IPS-18a (cell line): ENCODE measurements around the gene CHERP.
"Not testable (repeated sequence)": the region's sequence is repeated elsewhere in the genome, so short reads cannot be mapped to it uniquely, and the experiment has no call there.

ENCODE experiments used
- H3K27ac ChIP-seq: one replicate; pipeline ENCODE4 v1.5.1; 2013; ENCODE audit warnings: low read length
- H3K27me3 ChIP-seq: one replicate; pipeline ENCODE4 v1.6.1; 2013; ENCODE audit warnings: mild to moderate bottlenecking, low read length; ENCODE audit not compliant: control insufficient read depth, insufficient read depth
- H3K36me3 ChIP-seq: one replicate; pipeline ENCODE4 v1.6.1; 2013; ENCODE audit warnings: low read depth, low read length; ENCODE audit not compliant: control insufficient read depth
- H3K4me1 ChIP-seq: one replicate; pipeline ENCODE4 v1.6.1; 2013; ENCODE audit warnings: low read depth, low read length; ENCODE audit not compliant: control insufficient read depth
- H3K4me3 ChIP-seq: one replicate; pipeline ENCODE4 v1.5.1; 2013; ENCODE audit warnings: low read length
- H3K9ac ChIP-seq: one replicate; pipeline ENCODE4 v1.6.1; 2013; ENCODE audit warnings: mild to moderate bottlenecking, low read length, moderate library complexity
- H3K9me3 ChIP-seq: one replicate; pipeline ENCODE4 v1.6.1; 2013; ENCODE audit warnings: low read depth, low read length; ENCODE audit not compliant: control insufficient read depth

CHERP gene

DNA sequence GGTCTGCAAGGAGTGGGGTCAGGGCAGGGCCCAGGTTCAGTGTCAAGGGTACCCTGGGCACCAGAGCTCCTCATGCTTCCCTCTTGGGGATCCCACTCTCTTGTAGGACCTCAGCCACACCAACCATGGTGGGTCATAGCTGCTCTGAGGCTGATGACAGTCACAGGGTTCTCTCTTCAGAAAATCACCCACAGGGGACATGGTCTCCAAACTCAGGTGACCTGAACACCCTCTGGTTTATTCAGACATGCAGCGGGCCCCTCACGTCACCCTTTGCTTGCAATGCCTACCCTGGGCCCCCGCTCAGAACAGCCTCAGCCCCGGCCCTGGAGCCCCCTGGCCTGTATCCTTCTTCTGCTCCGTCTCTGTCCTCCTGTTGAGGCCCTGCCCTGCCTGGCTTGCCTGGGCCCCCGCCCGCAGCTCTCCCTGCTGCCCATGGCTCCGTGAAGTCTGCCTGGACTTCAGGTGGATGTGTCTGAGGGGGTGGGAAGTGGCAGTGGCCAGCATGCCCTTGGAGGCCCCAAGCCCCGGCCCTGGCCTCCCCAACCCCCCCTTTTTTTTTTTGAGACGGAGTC lies 20.4 kb downstream of the CHERP start:
- no peak overlapping the region for H3K4me3 ChIP-seq
- H3K27me3 ChIP-seq: no peaks in the 10 kb centered on the region
- no peaks in the 10 kb centered on the region for H3K4me1 ChIP-seq
- peaks cover 83% of the 10 kb centered on the region for H3K36me3 ChIP-seq
- no peak overlapping the region for H3K27ac ChIP-seq
- H3K9me3 ChIP-seq: no peaks in the 10 kb centered on the region
- no peak overlapping the region for H3K9ac ChIP-seq

DNA sequence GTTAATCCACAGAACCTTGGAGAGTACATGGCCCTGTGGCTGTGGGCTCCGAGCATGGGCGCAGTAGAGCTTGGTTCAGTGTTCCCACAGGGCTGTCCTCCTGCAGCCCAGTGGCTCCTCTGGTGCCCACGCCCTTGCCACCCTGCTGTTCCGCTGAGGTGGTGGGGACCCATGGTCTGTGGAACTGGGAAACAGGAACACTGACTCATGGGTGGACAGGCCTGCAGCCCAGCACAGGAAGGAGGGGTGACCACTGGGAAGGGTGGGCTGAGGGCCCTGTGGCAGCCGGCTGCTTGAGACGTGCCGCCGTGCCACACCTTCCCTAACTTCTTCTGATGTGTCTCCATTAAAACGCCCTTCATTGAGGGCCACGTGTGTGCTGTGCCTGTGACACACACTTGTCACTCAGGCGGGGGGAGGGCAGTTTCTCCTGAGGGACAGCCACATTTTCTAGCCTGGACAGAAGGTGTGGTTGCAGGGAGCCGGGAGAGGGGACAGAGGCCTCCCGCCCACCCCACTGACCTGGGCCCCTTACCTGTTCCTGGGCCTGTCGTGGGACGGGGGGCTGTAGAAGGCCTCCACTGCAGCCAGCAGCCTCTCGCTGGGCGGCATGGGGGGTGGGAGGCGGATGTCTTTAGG lies 21.1 kb downstream of the CHERP start:
- no peak overlapping the region for H3K27ac ChIP-seq
- no peaks in the 10 kb centered on the region for H3K27me3 ChIP-seq
- H3K4me1 ChIP-seq: no peaks in the 10 kb centered on the region
- no peak overlapping the region for H3K4me3 ChIP-seq
- no peaks in the 10 kb centered on the region for H3K9me3 ChIP-seq
- H3K9ac ChIP-seq: no peak overlapping the region
- peaks cover 80% of the 10 kb centered on the region for H3K36me3 ChIP-seq

DNA sequence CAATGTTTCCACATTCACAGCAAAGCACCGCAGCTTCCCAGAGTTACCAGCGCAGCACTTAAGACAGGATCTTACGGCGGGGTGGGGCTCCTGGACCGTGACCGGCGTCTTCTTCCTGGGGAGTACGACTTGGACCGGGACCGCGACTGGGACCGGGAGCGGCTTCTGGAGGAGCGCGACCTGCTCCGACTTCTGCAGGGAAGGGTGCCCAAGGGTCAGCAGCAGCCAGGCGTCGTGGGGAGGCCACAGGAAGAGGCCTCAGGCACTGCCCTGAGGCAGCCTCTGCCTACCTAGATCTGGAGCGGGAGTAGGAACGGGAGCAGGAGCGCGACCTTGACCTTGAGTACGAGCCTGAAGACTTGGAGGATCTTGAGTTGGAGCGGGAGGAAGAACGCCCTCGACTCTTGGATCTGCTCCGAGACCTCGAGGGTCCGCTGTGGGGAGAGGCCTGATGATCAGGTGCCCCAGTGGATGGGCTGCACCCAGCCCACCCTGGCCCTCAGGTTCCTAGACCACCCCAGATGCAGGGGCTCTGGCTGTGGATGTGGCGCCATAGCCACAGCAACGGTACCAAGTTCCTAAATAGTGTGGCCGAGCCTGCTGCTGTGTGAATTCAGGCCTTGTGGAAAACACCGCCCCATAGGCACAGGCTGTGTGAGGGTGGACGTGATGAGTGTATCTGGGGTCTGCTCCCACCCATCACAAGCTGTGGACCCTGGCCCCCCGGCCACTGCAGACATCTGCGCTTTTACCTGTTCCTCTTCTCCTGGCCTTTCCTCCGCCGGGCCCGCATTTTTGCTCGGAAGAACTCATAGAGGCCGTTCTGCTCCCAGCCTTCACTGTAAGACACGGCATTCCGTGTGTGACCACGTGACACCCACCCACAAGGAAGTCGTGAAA lies 21.9 kb downstream of the CHERP start:
- Histone ChIP-seq H3K36me3 (peaks cover 75% of the 10 kb centered on the region), H3K27me3 (no peaks in the 10 kb centered on the region)

DNA sequence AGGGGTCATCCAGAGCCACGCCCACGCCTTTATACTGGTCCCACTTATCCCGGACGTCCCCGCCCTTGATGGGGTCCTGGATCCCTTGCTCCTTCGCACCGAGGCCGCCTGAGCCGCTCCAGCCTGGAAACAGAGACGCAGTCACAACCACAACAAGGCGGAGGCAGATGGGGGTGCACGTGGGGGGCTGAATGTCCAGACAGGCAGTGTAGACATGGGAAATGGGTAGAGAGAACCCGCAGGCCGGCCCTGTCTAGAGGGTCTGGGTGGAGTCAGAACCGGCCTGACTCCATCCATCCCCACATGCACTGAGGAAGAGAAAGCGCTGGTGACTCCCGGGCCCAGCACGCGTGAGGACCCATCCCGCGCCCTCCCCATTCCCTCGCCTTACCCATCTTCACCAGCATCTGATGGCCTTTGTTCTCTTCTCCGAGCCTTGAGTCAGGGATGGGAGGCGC lies 23.0 kb downstream of the CHERP start:
- Histone ChIP-seq H3K4me1 (no peaks in the 10 kb centered on the region), H3K27ac (no peak overlapping the region), H3K9me3 (no peaks in the 10 kb centered on the region)

More for the DNA sequence above, 21.9 kb downstream of the CHERP start:
- Histone ChIP-seq H3K4me1 (no peaks in the 10 kb centered on the region), H3K4me3 (no peak overlapping the region), H3K27ac (no peak overlapping the region), H3K9ac (no peak overlapping the region), H3K9me3 (no peaks in the 10 kb centered on the region)

GRCh38 chr19:16518483-16519229 lies 23.6 kb downstream of the CHERP start:
- Histone ChIP-seq H3K27me3 (no peaks in the 10 kb centered on the region), H3K9me3 (no peaks in the 10 kb centered on the region), H3K4me3 (no peak overlapping the region), H3K9ac (no peak overlapping the region), H3K4me1 (no peaks in the 10 kb centered on the region), H3K27ac (no peak overlapping the region), H3K36me3 (peaks cover 65% of the 10 kb centered on the region)

More for the DNA sequence above, 23.0 kb downstream of the CHERP start:
- H3K27me3 ChIP-seq: no peaks in the 10 kb centered on the region
- H3K9ac ChIP-seq: no peak overlapping the region
- H3K4me3 ChIP-seq: no peak overlapping the region
- H3K36me3 ChIP-seq: peaks cover 69% of the 10 kb centered on the region

- H3K4me1 ChIP-seq: no peaks in the 10 kb centered on the region
- no peak overlapping the region for H3K9ac ChIP-seq
- no peak overlapping the region for H3K27ac ChIP-seq
- H3K27me3 ChIP-seq: no peaks in the 10 kb centered on the region
- H3K4me3 ChIP-seq: no peak overlapping the region
- H3K9me3 ChIP-seq: no peaks in the 10 kb centered on the region
- peaks cover 60% of the 10 kb centered on the region for H3K36me3 ChIP-seq
Measured at GRCh38 chr19:16518061-16518460, 24.2 kb downstream of the CHERP start.

GRCh38 chr19:16516923-16517610 lies 25.2 kb downstream of the CHERP start:
- Histone ChIP-seq H3K36me3 (peaks cover 56% of the 10 kb centered on the region), H3K9ac (no peak overlapping the region), H3K27me3 (no peaks in the 10 kb centered on the region), H3K4me3 (no peak overlapping the region), H3K4me1 (no peaks in the 10 kb centered on the region), H3K27ac (no peak overlapping the region), H3K9me3 (no peaks in the 10 kb centered on the region)

DNA sequence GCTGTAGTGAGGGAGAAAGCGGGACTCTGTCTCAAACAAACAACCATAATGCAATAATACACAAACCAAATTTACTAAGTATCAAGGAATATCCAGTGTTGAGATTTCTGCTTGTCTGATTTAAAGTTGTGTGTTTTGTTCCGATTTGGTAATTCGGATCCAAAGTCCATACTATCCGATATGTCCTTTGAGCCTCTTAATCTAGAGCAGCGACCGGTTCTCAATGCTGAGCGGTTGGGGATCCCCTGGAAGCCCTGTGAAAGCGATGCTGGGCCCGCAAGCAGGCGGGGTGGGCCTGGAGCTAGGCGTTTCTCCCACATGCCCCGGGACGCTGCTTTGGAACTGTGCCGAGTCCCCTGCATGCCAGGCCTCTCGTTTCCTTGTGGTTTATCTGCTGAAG lies 25.9 kb downstream of the CHERP start:
- H3K9me3 ChIP-seq: no peaks in the 10 kb centered on the region
- H3K36me3 ChIP-seq: peaks cover 50% of the 10 kb centered on the region
- H3K9ac ChIP-seq: no peak overlapping the region
- no peak overlapping the region for H3K27ac ChIP-seq
- no peaks in the 10 kb centered on the region for H3K27me3 ChIP-seq
- H3K4me3 ChIP-seq: no peak overlapping the region
- no peaks in the 10 kb centered on the region for H3K4me1 ChIP-seq

DNA sequence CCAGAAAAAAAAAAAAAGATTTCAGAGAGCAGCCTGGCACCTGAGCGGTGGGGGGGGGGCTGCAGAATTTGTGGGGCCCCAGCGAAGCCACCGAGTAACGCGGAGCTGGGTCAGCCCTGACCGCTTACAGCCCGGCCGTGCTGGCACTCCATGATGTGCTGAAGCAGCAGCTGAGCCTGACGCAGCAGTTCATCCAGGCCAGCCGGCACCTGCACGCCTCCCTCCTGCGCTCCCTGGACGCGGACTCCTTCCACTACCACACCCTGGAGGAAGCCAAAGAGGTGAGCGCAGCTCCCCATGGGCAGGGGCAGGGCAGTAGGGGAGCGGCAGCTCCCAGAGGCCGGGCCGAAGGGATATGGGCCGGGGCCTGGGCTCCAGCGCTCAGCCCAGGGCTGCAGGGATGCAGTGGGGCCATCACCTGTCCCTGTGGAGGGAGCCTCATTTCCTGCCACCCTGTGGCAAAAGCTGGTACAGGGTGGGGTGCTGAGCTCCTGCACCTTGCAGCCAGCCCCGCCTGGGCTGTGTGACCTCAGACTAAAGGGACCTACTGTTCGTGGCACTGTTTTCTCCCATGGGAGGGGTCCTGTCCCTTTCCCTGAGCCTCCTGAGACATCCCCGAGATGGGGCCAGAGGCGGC lies 27.7 kb downstream of the CHERP start:
- no peaks in the 10 kb centered on the region for H3K4me1 ChIP-seq
- no peak overlapping the region for H3K27ac ChIP-seq
- H3K4me3 ChIP-seq: no peak overlapping the region
- no peaks in the 10 kb centered on the region for H3K27me3 ChIP-seq
- H3K36me3 ChIP-seq: peaks cover 32% of the 10 kb centered on the region
- no peaks in the 10 kb centered on the region for H3K9me3 ChIP-seq
- H3K9ac ChIP-seq: no peak overlapping the region

DNA sequence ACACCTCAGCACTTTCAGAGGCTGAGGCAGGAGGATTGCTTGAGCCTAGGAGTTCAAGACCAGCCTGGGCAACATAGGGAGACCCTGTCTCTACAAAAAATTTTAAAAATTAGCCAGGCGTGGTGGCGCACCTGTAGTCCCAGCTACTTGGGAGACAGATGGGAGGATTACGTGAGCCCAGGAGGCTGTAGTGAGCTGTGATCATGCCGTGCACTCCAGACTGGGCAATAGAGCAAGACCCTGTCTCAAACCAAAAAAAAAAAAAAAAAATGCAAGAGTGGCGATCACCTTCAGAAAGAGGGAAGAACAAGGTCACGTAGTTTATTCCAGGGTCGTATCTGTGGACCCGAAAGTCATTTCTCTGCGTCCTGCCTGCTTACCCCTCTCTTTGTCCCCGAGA lies 29.6 kb downstream of the CHERP start:
- H3K9me3 ChIP-seq, H3K4me3 ChIP-seq, H3K27ac ChIP-seq, H3K27me3 ChIP-seq, H3K4me1 ChIP-seq, H3K9ac ChIP-seq: not testable (repeated sequence)
- peaks cover 13% of the 10 kb centered on the region for H3K36me3 ChIP-seq
